ENCODE measurements around the gene LAPTM5.
A peak's percentile ranks its signal among the peaks of the same experiment; 100 is the strongest.
"Not testable (repeated sequence)": the region's sequence is repeated elsewhere in the genome, so short reads cannot be mapped to it uniquely, and the experiment has no call there.

Gene LAPTM5, protein sequence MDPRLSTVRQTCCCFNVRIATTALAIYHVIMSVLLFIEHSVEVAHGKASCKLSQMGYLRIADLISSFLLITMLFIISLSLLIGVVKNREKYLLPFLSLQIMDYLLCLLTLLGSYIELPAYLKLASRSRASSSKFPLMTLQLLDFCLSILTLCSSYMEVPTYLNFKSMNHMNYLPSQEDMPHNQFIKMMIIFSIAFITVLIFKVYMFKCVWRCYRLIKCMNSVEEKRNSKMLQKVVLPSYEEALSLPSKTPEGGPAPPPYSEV

DNA sequence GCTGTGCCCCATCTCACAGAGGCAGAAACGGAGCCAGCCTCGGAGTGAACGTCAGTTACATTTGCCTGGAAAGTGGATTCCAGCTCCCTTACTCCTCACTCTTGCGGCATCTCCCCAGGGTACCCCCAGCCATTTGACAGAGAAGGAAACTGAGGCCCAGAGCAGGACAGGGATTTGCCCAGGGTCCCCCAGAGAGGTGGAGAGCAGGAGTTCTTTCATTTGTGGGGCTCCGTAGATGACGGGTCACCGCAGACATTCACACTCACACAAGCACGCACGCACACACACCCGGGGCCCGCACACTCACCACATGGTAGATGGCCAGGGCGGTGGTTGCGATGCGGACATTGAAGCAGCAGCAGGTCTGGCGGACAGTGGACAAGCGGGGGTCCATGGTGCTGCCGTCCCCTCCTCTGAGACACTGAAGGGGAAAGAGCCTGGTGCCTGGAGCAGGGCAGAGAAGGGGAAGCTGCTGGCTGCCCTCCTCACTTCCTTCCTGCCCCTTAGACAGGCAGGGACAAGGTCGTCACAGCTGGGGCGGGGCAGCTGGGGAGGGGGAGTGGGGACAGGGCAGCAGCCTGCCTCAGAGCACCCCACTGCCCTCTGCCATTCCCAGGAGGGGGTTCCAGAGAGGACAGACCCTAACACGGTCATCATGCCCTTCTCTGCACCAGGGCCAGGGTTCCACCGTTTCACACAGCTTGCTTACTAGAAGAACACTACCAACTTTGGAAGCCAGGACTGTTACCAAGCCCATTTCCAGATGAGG is at the start of gene LAPTM5:
Gene LAPTM5, minus strand, starts transcription at position 423 of the 769 bp plus-strand sequence. Its CDS starts 29 bp downstream, at position 394.
- DNase-seq = peak; percentile 73

DNA sequence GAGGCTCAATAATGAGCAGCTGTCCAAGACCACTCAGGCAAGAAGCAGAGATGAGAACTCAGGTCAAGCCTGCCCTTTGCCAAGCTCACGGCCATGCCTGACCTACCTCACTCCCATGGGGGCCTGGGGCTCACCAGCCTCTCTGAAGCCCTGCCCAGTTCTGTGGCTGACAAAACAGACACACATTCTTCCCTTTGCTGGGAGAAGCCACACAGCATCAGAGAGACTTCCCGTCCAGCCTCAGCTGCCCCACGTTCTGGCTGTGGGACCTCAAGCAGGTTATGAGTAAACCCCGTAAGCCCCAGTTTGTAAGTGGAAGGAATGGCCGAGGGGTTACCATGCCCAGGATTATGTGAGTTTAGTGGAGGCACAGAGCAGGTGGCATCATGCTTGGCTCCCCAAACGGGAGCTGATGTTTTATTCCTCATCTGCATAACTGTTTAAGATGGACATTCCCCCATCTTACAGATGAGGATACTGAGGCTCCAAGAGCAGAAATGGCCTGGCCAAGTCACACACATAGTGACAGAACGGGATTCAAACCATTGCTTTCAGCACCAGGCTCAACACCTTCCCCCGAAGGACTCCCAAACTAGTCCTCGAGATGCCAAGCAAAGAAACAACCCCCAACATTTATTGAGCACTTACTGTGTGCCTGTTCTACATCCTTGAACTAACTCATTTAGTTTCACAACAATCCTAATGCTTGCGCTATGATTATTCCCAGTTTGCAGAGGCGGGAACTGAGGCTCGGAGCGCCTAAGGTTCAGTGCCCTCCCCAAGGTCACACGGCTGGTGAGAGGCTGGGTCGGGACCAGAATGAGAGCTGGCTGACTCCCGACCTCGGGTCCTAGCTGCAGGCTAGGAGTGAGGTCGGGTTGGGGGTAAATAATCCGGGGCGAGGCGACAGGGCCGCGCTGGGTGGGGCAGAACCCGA is 49.1 kb upstream of the LAPTM5 start:
- DNase-seq = no peak

DNA sequence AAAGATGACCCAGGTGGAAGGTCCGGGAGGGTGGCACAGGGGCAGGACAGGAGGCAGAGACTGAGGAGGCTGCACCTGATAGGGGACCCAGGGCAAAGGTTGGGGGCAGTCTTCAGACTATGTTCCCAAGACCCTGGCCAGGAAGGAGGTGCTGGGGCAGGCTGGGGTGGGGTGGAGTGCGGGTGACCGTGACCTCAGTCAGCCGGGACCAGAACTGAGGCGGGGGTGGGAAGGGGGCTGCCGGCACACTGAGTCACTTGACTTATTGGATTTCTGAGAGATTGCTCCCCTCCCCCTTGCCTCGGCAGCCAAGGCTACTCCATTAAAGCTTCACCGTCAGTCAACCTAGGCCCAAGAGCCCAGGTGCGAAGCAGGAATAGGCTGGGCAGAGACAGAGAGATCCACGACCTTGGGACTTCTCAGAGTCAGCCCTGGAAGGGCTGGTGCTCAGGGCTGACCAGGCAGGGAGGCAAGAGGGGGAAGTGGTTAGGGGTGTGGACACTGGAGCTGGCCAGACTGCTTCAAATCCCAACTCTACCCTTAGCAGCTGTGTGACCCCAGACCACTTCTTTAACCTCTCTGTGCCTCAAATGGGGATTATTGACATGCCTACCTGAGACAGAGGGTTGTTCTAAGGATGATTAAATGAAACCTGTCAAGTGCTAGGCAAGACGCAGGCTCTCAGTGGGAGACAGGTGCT is 47.9 kb upstream of the LAPTM5 start:
- no peak for DNase-seq

DNA sequence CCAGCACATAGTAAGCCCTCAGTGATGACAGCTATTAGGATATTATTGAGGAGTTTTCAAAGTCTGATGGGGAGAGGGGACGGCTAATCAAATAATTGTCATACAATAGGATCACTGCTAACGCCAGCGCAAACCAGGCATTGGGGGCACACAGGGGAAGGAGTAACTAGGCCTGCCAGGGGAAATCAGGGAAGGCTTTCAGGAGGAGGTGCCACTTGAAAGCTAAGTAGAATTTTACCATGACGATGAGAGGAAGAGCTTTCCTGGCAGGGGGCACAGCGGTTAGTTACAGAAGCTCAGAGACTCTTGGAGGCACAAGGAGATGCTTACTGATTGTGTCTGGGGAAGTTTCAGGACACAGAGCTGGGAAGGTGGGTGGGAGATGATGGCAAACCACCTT is 47.2 kb upstream of the LAPTM5 start:
- no peak for DNase-seq

DNA sequence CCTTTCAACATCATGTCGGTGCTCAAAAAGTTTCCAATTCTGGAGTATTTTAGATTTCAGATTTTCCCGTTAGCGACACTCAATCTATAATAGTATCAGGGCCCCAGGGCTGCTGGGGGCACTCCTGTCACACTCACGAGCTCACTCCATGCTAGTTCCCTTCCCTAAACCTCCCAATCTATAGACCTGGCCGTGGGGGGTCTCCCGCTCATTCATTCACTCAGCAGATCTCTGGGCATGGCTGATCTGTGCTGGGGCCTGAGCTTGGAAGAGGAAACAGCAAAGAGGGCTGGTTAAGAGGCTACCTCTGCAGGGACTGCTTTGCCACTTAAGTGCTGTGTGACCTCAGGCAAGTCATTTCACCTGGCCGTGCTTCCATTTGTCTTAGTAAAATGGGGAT is 46.8 kb upstream of the LAPTM5 start:
- no peak for DNase-seq

DNA sequence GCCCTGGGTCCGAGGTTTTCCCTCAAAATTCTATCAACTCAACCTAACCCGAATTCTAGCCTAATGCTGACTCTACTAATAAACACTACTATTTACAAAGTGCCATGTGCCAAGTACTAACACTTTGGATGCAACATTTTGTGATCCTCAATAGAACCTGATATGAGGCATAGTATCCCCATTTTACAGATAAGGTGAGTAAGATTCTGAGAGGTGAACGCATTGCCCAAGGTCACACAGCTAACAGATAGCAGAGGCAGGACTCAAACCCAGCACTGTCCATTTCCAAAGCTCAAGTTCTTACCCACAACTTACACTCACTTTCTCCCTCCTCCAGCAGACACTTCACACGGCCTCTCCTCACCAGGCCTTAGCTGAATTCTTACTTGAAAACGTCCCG is 46.0 kb upstream of the LAPTM5 start:
- DNase-seq = no peak

DNA sequence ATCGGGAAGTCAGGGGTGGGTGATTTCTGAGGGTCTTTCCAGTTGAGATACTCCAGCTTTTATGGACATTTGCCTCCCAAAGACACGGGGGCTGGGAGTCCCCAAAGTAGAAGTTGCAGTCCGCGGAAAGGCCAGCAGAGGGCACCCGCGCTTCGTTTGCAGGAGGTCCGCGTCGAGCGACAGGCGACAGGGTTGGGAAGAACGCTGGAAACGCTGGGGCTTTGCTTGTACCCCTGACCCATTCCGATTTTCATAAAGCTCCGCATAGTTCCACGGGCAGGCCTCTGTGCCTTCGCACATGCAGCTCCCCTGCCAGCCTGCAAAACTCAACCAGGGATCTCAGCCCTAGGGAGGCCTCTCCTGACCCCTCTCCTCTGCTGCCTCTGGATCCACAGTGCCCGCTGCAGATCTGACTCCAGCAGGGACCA is 44.2 kb upstream of the LAPTM5 start:
- peak; percentile 78 for DNase-seq

DNA sequence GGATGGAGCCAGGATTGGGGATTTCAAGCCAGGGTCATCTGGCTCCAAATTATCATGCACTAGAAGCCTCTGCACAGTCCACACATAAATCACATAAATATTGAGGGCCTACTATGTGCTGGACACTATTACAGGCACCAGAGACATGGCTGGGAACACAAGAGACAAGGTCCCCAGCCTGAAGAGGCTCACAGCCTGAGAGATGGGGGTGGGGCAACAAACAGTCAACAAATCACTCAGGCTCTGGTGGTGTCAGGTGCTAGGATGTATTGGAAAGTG is 41.6 kb upstream of the LAPTM5 start:
- no peak for DNase-seq

DNA sequence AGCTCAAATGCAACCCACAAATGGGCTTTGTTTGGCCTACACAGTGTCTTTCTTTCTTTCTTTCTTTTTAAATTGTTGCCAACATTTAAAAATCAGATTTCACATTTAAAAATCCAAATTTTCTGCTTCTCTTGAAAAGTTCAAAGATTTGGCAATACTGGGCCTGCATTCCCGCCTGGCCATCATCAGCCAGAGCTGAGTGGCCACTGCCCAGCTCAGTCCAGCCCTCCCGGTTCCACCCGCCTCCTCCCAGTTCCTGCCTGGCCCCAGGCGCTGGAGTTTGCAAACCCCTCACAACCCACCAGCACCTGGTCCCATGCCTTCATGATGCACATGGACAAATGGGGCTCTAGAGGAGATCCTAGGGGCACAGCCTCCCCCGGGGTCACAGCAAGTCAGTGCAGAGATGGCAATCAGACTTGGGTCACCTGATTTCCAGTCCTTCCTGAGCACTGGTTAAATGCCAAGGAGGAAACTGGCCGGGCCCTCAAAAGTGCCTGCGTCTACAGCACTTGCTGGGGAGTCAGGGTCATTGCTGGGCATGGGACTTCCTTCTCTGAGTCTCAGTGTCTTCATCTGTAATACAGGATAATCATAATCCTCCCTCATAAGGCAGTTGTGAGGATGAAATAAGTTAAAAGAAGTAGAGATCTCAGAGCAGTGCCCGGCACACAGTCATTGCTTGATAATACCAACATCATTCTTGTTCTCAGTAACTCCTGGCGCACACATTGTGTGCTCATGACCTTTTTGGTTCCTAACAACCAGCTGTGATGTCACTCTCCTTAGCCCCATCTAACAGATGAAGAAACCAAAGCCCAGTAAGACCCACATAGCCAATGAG is 41.0 kb upstream of the LAPTM5 start:
- no peak for DNase-seq

DNA sequence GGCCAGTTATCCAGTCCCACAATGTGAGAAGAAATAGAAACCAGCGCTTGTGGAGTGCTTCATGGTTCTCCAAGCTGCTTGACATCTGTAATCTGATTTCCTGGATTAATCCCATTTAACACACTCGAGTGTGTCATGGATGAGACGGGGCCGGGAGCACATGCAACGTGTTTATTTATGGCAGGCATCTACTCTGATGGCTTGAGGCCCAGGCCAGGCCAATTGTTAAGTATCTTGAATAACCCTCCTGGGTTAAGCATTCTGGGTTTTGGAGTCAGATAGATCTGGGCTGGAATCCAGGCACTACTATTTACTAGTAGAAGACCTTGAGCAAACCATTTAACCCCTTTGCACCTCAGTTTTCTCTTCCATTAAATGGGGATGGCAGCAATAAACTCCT is 37.5 kb upstream of the LAPTM5 start:
- DNase-seq = no peak

DNA sequence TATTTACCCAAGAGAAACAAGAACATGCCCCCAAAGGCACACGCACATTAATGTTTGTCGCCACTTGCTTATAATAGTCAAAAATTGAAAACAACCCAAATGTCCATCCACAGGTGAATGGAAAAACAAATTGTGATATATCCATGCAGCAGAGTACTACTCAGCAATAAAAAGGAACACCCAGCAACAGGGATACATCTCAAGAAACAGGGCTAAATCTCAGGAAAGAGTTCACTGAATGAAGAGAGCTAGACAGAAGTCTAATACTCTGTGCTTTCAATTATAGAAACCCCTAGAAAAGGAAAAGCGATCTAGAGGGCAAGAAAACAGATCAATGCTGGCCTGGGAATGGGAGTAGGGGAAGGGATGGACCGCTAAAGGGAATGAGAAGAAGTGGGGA is 36.7 kb upstream of the LAPTM5 start:
- DNase-seq = no peak

DNA sequence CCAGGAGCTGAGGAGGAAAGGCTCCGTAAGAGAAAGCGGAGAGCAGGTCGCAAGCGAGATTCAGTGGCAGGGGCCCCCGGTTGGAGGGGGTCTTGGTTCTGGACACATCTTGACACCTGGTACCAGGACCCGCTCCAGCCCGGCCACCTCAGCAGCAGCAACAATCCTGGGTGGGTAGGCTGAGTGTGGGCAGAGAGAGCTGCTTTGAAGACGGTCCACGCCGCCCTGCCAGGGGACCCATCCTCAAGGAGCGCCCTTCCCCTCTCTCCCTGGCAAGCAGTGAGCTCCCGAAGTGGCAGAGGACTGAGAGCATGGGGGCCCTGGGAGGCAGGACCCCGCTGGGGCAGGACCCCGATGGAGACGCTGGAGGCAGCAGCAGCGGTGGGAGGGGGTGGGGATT is 35.6 kb upstream of the LAPTM5 start:
- DNase-seq = no peak

DNA sequence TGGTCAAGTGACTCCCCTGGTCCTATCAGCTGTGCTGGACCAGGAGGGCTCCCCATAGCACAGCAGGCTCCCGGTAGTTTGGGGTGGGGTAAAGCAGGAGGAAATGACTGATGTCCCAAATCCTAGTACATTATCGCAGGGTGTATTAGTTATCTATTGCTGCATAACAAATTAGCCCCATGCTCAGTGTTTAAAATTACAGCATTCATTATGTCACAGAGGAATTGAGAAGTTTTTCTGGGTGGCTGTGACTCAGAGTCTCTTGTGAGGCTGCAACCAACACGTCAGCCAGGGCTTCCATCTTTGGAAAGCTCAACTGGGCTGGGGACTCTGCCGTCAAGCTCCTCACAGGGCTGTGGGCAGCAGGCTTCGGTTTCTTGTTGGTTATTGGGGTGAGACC is 34.3 kb upstream of the LAPTM5 start:
- DNase-seq = no peak

DNA sequence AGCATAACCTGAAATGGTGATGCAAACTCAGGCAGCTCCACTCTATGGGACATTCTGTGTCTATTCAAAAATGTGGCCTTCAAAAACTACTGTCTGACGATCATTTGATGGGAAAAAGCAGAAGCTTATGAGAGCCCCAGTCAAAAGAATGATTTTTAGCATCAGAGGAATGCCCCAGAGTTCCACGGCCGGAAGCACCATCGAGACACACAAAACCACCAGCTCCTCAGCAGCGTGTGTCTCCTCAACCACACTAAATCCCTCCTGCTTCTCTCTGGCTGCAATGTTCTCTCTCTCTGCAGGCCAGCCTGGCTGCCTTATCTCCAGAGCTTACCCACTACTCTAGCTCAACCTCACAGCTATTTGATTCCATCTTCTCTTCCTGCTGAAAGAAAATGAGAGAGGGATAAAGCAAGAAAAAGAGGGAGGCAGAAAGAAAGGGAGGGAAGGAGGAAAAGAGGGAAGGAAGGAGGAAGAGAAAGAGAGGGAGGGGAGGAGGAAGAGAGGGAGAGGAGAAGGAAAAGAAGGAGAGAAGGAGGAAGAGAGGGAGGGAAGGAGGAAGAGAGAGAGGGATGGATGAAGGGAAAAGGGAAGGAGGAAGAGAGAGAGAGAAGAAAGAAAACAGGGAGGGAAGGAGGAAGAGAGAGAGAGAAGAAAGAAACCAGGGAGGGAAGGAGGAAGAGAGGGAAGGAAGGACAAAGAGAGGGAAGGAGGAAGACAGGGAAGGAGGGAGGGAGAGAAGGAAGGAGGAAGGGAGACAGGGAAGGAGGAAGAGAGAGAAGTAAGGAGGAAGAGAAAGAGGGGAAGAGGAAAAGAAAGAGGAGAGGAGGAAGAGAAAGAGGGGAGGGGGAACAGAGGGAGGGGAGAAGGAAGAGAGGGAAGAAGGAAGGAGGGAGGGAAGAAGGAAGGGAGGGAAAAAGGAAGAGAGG is 33.5 kb upstream of the LAPTM5 start:
- peak; percentile 29 for DNase-seq

DNA sequence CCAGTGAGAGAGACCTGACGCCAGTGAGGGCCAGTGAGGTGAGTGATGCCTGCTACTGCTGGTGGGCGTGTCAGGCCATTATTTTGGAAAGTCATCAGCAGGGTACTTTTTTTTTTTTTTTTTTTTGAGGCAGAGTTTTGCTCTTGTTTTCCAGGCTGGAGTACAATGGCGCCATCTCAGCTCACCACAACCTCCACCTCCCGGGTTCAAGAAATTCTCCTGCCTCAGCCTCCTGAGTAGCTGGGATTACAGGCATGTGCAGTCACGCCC is 32.6 kb upstream of the LAPTM5 start:
- DNase-seq = not testable (repeated sequence)

DNA sequence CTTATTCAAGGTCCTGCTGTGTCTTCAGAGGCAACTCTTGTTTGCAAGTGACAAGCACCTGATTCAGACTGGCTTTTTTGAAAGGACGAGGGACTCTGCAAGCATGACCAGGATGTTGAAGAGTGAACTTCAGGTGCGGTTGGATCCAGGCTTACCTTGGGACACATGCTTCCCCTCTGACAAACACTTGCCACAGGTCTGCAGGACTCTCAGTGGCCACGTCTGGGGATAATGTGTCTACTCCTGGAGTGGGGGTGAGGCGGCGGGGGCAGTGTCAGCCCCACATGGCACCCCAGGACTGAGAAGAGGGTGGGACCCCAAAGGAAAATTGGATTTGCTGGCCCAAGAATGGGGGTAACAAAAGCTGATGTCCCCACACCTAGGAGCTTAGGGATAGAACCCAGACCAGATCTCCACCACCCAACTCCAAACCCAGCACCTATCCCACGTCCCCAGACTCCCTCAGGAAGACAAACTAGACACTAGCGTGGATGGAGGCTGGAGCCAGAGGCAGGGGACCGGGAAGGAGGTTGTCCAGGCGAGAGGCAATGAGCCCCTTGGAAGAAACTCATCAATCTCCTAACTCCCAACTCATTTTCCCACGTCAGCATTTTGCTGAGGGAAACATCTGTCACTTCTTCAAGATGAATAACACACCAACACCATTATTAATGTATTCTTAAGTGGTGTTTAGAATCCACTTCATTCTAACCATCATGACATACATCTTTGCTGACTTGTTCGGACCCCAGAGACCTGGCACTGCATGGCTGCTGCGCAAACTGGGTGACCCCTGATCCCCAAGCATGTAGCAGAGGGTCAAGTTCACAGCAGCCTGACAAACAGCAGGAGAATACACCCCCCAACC is 32.0 kb upstream of the LAPTM5 start:
- DNase-seq = no peak

DNA sequence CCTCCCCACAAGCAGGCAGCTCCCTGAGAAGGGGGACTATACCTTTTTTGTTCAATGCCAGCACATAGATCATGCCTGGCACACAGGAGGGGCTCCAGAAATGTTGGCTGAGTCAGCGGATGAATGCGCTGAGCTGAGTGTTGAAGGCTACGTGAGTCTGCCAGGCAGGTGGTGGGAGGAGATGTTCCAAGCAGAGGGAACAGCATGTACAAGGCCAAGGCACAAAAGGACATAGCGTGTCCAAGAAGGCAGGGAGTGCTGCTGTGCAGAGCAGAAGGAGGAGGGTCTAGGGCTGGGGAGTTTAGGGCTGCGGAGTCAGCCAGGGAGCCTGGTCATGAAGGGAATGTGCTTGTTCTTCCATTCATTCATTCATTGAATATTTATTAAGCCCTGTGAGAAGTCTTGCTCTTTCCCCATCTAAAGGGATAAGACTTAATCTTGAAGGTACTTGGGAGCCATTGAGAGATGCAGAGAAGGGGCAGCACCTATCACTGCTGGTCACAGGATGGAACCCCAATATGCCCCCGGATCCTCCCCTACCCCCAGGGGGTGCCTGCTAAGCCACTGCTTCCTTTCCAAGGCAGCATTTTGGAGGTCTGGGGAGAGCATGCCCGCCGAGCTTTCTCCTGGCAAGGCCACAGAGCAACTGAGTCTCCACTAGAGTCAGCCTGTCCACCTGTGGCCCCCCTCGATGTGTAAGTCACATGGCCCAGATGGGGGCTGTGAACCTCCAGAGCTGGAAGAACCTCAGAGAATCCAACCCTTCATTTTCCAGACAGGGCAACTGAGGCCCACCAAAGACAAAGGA is 31.2 kb upstream of the LAPTM5 start:
- no peak for DNase-seq

DNA sequence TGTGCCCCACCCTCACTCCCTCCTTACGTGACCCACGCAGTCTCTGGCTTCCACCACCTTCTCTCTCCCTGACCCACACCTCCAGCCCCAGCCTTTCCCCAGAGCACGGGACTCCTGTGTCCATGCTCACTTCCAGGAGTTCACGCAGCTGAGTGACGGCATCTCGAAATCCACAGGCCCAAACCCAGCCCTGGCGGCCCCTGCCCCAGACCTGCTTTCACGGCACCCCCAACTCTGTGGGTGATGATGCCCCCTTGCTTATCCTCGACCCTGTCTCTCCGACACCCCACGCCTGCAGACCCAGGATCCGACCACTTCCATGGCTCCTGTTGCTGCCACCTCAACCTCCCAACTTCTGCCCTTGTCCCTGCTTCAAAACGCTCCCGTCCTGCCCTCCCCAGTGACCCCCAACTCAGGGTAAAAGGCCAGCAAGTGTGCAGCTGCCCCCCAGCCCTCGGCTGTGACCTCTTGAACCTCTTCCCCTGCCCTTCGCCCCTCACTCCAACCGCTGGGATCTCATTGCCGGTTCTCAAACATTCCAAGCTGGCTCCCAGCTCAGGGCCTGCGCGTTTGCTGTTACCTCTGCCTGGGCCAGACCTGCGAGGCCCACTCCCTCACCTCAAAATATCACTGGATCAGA is 30.4 kb upstream of the LAPTM5 start:
- no peak for DNase-seq

DNA sequence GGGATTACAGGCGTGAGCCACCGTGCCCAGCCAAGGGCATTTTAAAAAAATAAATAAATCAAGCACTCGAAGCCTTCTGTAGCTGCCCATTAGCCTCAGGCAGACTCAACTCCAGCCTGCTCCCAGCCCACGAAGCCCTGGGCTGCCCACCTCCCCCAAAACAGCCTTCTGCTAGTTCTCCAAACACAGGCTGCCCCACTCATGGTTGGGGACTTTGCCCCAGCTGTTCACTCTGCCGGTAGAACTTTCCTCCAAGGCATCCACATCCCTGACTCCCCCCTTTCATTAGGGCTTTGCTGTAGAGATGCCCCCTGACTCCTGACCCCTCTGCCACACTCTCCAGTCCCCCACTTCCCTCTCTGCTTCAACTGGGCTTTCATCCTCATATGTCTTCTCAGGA is 29.7 kb upstream of the LAPTM5 start:
- no peak for DNase-seq

All from CD4-positive, alpha-beta T cell treated with Interleukin-17A for 1 hour (primary cell).